ENCODE data around the gene KCNA10. TPM values are rescaled to one million over a fixed set of nuclear protein-coding genes. Genes with fewer than 3 reads are reported as not detected.
A peak's percentile ranks its signal among the peaks of the same experiment; 100 is the strongest.

KCNA10 gene
- total and polyA plus RNA-seq, 2 of the 13 experiments (the other 11 are each of a cell fraction or from before 2014, with no cell fraction given): not detected

DNA sequence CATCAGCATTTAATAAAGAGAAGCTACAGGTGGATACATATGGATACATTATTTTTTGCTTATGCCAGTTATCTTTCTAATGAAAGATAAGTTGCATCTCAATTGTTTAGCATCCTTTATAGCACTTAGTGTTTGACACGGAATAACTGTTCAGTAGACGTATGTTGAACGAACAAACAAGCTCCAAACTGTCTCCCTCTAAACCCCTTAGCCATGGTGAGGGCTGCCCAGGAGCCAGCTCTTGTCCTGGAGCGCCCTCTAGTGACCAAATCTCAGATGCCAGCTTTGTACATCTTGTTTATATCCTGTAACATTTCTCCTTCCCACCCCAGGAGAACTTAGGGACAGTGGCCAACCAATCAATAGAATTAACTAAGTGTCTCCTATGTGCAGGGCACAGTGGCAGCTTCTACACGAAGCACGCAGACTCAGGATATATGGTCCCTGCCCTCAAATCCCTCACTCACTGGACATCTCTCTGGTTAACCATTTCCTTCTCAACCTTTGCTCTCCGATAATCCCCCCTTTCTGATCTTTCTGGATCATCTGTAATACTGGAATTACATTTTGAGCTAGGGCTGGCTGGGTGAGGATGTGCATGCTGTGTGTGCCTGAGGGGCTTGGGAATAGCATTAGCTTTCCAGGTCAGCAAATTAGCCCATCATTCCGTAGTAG is 22.9 kb downstream of the KCNA10 start:
- ChIA-PET CTCF (ENCODE audit: low intra/inter-chr PET ratio, low total read pairs) (interaction anchor here (1.1 to 2.1 kb wide), 5 partner anchors 83 to 299 kb away, joined by 3 to 11 read pairs (median 5); no protein-coding TSS in a partner anchor), POLR2A (no interaction called here)
- under 1% methylated on average over 8 of the region's 8 CpGs for WGBS (ENCODE audit: low lambda C conversion rate)
- TF ChIP-seq SMC3 (IDR thresholded peaks at IDR 0.05; ENCODE audit: low read length) (peak; percentile 80), ZFP62 (CRISPR knock-in tag; IDR thresholded peaks at IDR 0.05) (no peak), FOXO1 (CRISPR knock-in tag; IDR thresholded peaks at IDR 0.05) (0 out of 2 replicates have a peak, but pooled peaks have one; percentile 28), HMG20B (CRISPR knock-in tag; conservative IDR thresholded peaks at IDR 0.05) (no peak), FOXK2 (IDR thresholded peaks at IDR 0.05) (0 out of 2 replicates have a peak, but pooled peaks have one; percentile 10), RAD21 (CRISPR knock-in tag; IDR thresholded peaks at IDR 0.05) (peak; percentile 86), STAG1 (CRISPR knock-in tag; IDR thresholded peaks at IDR 0.05) (peak; percentile 80), ZNF121 (CRISPR knock-in tag; IDR thresholded peaks at IDR 0.05) (no peak), SSRP1 (CRISPR knock-in tag; IDR thresholded peaks at IDR 0.05) (no peak), XRCC5 (optimal IDR thresholded peaks at IDR 0.05; ENCODE audit: low read length) (peak; percentile 50), ZNF572 (CRISPR knock-in tag; IDR thresholded peaks at IDR 0.05) (no peak), ZNF260 (CRISPR knock-in tag; IDR thresholded peaks at IDR 0.05; ENCODE audit: borderline replicate concordance, low read depth) (no peak), AHR (CRISPR knock-in tag; IDR thresholded peaks at IDR 0.05) (no peak), MED13 (CRISPR knock-in tag; IDR thresholded peaks at IDR 0.05) (no peak), ZNF30 (CRISPR knock-in tag; IDR thresholded peaks at IDR 0.05) (no peak), FOXA3 (CRISPR knock-in tag; IDR thresholded peaks at IDR 0.05) (0 out of 2 replicates have a peak, but pooled peaks have one; percentile 30)
- TF ChIP-seq, protein P1, sequence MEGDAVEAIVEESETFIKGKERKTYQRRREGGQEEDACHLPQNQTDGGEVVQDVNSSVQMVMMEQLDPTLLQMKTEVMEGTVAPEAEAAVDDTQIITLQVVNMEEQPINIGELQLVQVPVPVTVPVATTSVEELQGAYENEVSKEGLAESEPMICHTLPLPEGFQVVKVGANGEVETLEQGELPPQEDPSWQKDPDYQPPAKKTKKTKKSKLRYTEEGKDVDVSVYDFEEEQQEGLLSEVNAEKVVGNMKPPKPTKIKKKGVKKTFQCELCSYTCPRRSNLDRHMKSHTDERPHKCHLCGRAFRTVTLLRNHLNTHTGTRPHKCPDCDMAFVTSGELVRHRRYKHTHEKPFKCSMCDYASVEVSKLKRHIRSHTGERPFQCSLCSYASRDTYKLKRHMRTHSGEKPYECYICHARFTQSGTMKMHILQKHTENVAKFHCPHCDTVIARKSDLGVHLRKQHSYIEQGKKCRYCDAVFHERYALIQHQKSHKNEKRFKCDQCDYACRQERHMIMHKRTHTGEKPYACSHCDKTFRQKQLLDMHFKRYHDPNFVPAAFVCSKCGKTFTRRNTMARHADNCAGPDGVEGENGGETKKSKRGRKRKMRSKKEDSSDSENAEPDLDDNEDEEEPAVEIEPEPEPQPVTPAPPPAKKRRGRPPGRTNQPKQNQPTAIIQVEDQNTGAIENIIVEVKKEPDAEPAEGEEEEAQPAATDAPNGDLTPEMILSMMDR (CRISPR knock-in tag; IDR thresholded peaks at IDR 0.05): peak; percentile 87
- TF ChIP-seq, protein P2, sequence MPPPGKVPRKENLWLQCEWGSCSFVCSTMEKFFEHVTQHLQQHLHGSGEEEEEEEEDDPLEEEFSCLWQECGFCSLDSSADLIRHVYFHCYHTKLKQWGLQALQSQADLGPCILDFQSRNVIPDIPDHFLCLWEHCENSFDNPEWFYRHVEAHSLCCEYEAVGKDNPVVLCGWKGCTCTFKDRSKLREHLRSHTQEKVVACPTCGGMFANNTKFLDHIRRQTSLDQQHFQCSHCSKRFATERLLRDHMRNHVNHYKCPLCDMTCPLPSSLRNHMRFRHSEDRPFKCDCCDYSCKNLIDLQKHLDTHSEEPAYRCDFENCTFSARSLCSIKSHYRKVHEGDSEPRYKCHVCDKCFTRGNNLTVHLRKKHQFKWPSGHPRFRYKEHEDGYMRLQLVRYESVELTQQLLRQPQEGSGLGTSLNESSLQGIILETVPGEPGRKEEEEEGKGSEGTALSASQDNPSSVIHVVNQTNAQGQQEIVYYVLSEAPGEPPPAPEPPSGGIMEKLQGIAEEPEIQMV (CRISPR knock-in tag; IDR thresholded peaks at IDR 0.05; ENCODE audit: low read depth): no peak
- TF ChIP-seq, protein P3, sequence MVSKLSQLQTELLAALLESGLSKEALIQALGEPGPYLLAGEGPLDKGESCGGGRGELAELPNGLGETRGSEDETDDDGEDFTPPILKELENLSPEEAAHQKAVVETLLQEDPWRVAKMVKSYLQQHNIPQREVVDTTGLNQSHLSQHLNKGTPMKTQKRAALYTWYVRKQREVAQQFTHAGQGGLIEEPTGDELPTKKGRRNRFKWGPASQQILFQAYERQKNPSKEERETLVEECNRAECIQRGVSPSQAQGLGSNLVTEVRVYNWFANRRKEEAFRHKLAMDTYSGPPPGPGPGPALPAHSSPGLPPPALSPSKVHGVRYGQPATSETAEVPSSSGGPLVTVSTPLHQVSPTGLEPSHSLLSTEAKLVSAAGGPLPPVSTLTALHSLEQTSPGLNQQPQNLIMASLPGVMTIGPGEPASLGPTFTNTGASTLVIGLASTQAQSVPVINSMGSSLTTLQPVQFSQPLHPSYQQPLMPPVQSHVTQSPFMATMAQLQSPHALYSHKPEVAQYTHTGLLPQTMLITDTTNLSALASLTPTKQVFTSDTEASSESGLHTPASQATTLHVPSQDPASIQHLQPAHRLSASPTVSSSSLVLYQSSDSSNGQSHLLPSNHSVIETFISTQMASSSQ (IDR thresholded peaks at IDR 0.05; ENCODE audit: low read depth): no peak
- TF ChIP-seq, protein P3 (CRISPR knock-in tag; IDR thresholded peaks at IDR 0.05; ENCODE audit: borderline replicate concordance): no peak

More for the DNA sequence above, 22.9 kb downstream of the KCNA10 start:
- no peaks in the 10 kb centered on the region for H3K36me3 ChIP-seq (replicated peaks in 1 of 2; ENCODE audit: control insufficient read depth in 1 of 2, insufficient read depth in 2 of 2, low read length in 2 of 2)
- H3K4me3 ChIP-seq (replicated peaks in 1 of 3; ENCODE audit: insufficient read depth in 1 of 3, low read depth in 2 of 3, low read length in 3 of 3): no peak overlapping the region
- H2AFZ ChIP-seq (ENCODE audit: low read length): no peak overlapping the region
- H3K27me3 ChIP-seq (ENCODE audit: control insufficient read depth in 1 of 2, insufficient read depth in 2 of 2, low read length in 2 of 2): no peaks in the 10 kb centered on the region; a peak in 1 of 5 replicates
- DNase-seq (ENCODE audit: low spot score) (peak; percentile 56), FAIRE-seq (peak; percentile 80), ATAC-seq (peak; percentile 94)
- in situ Hi-C loops (cut with HindIII; ENCODE audit: extremely low pct_ligation_motif_present, low pct_unique_long_range_greater_than_20kb): loop anchor here (10.0 kb wide), 1 partner anchor 291 kb away; no protein-coding TSS in a partner anchor
- H3K9ac ChIP-seq (ENCODE audit: insufficient read depth, low read depth, low read length): no peak overlapping the region
- no peaks in the 10 kb centered on the region for H4K20me1 ChIP-seq (ENCODE audit: insufficient read depth, low read length)
- no peak overlapping the region for H3K4me2 ChIP-seq (ENCODE audit: low read depth, low read length)
- H3K9me3 ChIP-seq (ENCODE audit: low read length): no peaks in the 10 kb centered on the region
- intact Hi-C loops (cut with micrococcal nuclease; ENCODE audit: unreplicated experiment): loop anchor here (1.0 to 2.0 kb wide), 2 partner anchors 293 to 299 kb away; no protein-coding TSS in a partner anchor
- BruUV-seq (replicated peaks): no TSS peak
- H3K79me2 ChIP-seq (ENCODE audit: insufficient read depth, low read length): no peaks in the 10 kb centered on the region
- H3K4me1 ChIP-seq (ENCODE audit: insufficient read depth, low read length): no peaks in the 10 kb centered on the region
- H3K27ac ChIP-seq (ENCODE audit: extremely low read length, insufficient read depth, low read length): no peak overlapping the region

All from HepG2 (cell line).